ENCODE results near the gene CALU.

CALU gene

DNA sequence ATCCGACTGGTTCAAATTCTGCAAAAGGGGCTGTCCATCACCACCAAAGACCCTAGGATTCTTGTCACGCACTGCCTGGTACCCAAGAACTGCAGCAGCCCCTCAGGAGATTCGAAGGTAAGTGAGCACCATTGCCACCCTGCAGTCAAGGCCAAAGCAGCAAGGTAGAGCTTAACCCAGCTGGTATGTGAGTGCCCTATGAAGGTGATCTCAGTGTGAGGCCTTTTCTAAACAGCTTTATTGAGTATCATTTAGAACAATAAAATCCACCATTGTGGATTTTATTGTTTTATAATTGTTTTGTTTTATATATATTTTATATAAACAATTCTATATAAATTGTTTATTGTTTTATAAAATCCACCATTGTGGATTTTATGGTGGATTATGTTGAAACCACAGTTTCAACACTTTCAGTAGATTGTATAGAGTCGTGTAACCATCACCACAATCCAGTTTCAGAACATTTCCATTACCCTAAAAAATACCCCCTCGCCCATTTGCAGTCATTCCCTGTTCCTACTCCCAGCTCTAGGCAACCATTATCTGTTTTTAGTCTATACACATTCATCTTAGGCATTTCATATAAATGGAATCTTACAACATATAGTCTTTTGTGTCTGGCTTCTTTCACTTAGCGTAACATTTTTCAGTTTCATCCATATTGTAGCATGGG is 20.1 kb upstream of the CALU start:
- TF ChIP-seq CTCF (IDR thresholded peaks at IDR 0.05; ENCODE audit: control extremely low read depth, extremely low read depth, low read depth, missing control alignments): no peak
- ChIA-PET POLR2A (no interaction called here), CTCF (interaction anchor here (0.7 to 1.2 kb wide), 3 partner anchors 11 to 38 kb away, joined by 3 read pairs; no protein-coding TSS in a partner anchor)
- DNase-seq (ENCODE audit: extremely low spot score): no peak

DNA sequence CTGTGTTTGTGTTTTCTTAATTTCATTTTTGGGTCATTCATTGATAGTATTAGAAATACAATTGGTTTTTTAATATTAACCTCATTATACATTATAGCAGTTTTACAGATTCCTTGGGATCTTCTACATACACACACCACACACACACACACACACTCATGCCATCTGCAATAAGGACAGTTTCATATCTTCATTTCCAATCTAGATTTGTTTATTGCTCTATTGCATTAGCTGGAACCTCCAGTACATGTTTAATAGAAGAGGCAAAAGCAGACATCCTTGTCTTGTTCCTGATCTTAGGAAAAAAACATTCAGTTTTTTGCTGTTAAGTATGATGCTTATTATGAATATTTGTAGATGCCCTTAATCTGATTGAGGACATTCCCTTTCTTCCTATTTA is 17.8 kb upstream of the CALU start:
- POLR2A ChIA-PET: no interaction called here
- CTCF ChIA-PET: no interaction called here
- TF ChIP-seq CTCF (IDR thresholded peaks at IDR 0.05; ENCODE audit: control extremely low read depth, extremely low read depth, low read depth, missing control alignments): no peak
- DNase-seq (ENCODE audit: extremely low spot score): no peak

DNA sequence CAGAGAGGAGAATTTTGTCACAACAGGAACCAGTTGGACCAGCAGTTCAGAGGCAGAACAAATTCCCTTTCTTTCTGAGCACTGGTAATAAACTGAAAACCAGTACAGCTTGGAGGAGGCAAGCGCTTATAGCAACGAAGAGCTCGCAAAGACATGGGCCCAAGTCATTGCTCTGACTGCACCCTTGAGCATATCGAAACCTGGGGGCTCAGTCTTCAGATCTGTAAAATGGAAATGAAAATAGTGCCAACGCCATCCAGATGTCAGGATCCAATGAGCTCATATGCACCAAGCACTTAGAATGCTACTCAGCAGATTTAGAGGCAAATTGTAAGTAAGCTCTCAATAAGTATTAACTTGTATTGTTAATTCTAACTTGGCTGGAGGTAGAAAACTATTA is 14.4 kb upstream of the CALU start:
- no peak for TF ChIP-seq CTCF (IDR thresholded peaks at IDR 0.05; ENCODE audit: control extremely low read depth, extremely low read depth, low read depth, missing control alignments)
- ChIA-PET CTCF (interaction anchor here (0.8 to 2.0 kb wide), 5 partner anchors 8 to 19 kb away, joined by 3 to 11 read pairs (median 3); partner anchors contain the start of gene CALU), POLR2A (no interaction called here)
- DNase-seq (ENCODE audit: extremely low spot score): no peak

GRCh38 chr7:128725531-128725930 is 13.6 kb upstream of the CALU start:
- ChIA-PET CTCF (interaction anchor here (1.3 to 2.0 kb wide), 2 partner anchors 10 to 13 kb away, joined by 4 to 11 read pairs; partner anchors contain the start of gene CALU), POLR2A (no interaction called here)
- DNase-seq (ENCODE audit: extremely low spot score): no peak
- TF ChIP-seq CTCF (IDR thresholded peaks at IDR 0.05; ENCODE audit: control extremely low read depth, extremely low read depth, low read depth, missing control alignments): no peak

DNA sequence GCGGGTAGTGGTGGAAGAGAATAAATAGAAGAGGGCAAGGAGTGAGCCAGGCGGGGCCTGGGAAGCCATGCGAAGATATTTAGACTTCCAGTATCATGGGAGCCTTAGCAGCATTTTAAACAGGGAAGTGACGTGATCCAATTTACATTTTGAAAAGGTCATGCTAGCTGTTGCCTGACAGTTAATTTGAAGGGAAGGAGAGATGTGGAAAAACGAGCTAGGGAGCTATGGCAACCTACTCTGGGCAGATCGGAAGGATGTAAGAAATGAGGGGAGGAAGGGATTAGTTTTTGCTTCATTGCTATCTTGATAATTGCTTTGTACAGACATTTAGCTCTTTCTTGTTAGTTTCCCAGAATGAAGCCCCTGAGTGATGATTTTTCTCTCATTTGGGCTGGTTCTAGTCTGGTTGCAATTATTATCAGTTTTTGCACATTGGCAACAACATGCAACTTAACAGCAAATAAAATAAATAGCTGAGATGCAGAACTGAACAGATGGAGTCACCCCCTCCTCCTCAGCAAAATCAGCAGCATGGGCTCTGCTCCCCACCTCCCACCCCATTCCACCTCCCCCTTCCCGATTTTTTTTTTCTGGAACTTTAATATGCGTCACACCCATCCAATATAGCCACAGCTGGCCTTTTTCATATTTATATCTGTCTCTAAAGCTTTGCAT is 13.0 kb upstream of the CALU start:
- TF ChIP-seq CTCF (IDR thresholded peaks at IDR 0.05; ENCODE audit: control extremely low read depth, extremely low read depth, low read depth, missing control alignments): no peak
- ChIA-PET CTCF (interaction anchor here (1.2 to 2.0 kb wide), 3 partner anchors 9 to 17 kb away, joined by 3 to 11 read pairs (median 4); partner anchors contain the start of gene CALU), POLR2A (no interaction called here)
- DNase-seq (ENCODE audit: extremely low spot score): no peak

DNA sequence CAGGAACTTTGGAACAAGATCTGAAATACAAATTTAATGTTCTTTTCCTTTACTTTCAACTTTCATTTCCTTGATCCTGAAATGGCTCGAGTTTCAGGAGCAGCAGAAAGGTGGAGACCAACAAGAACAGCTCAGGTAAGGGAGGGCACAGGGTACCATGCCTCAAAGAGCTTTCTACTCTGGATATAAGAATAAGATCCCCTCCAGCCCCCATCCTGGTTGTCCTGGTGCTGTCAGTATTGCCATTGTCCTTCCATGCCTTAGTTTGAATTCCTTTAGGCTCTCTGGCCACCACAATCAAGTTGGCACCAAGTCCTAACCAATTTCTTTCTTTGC is 12.5 kb upstream of the CALU start:
- POLR2A ChIA-PET: no interaction called here
- no peak for TF ChIP-seq CTCF (IDR thresholded peaks at IDR 0.05; ENCODE audit: control extremely low read depth, extremely low read depth, low read depth, missing control alignments)
- CTCF ChIA-PET: interaction anchor here (1.2 to 2.1 kb wide), 3 partner anchors 8 to 18 kb away, joined by 3 to 11 read pairs (median 5); partner anchors contain the start of gene CALU
- no peak for DNase-seq (ENCODE audit: extremely low spot score)
